Germinal center (tissue), 1 donor: ENCODE data around the gene RBM7.

Source experiments
- DNase-seq: peaks from one replicate; pipeline ENCODE4 v3.0.0; 2012; ENCODE audit warnings: mixed read lengths, low spot score

The RBM7 gene

DNA sequence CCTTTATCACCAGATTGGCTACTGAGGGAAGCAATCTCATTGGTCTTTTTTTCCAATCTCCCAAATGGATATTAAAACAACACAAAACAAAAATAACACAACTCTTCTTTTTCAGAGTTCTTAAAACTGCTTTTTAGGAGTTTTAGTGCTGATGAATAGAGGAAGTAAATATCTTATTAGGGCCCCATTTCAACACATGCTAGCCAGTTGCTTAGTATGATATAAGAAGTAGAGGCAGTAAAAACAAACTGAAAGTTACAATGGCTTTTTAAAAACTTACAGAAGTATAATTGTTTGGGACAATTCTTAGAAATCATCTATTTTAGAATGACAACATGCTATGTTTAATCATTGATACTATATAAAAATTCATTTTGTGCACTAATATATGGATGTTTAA is 3.5 kb upstream of the RBM7 start:
- DNase-seq, result no peak

DNA sequence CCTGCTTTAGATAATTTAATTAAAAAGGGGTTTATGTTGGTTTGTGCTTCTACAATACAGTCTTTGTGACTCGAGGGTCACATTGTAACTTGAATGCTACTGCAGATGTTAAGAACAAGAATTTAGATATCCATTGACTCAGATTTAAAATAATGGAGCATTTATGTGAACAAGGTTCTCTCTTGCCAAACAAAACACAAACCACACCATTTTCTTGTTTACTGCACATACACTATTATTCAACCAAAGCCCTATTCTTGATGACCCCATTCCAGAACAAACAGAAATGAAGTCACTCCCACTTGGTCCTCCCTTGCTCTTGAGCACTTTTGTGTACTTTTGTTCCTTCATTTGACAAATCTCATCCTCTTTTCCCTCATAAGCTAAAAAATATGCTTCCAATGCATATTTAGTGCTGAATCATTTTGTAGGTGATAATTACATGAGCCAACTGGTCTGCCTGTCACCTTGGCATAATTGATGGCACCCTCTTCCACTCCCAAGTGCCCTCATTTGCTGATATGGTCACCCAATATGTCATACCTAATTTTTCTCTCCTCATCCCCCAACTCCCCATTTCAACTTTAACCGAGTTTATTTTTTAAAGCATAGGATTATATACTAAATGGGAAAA is 3.0 kb upstream of the RBM7 start:
- no peak for DNase-seq

DNA sequence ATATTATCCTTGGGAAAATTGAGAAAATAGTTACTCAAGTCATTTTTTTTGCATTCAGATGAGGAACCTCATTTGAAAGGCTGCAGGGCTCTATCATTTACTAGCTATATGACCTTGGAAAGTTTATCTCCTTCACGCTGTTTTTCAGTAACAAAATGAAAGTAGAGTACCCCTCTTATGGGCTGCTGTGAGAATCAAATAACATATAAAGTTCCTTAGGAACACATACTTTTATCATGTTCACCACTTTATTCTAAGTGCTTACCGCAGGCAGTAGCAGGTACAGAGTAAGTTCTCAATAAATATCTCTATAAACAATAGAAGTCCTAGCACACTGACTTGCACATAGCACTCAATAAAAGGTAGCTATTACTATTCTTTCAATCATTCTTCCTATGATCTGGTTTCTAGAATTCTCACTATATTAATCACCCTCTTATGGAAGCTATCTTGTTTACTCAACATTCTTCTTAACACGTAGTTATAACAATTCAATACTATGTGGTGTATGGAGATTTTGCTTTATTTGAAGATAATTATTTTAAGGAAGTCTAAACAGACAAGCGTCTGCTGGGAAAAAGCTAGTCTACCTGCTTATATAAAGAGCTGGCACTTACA is 2.1 kb upstream of the RBM7 start:
- no peak for DNase-seq

DNA sequence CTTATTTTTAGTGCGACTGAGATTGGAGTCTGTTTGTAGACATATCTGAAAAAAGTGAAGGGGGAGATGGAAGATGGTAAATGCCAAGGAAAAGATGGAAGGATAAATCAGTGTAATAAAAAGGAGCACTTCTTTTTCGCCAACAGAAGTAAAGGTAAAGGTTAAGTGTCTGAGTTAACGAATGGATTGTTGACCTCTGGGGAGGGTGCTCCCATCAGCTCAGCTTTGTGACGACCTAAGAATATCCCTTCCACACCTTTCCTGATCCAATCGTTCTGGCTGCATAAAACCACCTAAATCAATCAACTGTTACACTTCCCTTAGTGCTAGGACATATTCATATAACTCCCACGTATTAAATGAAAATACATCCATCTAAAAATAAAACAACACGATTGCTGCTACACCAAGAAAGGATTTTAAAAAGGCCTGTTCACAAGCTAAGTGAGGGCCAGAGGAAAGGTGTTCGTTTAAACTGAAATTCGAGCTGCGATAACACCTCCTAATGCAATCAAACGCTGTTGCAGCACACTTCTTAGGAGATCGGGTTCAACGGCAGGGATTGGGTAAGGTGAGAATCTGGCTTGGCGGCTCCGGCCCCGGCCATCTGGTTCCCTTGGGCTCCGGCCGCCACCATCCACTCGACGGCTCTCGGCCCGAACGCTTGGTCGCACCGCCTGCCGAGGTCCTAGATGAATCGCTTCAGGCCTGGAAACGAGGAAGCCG is 813 bp upstream of the RBM7 start:
- DNase-seq, result no peak

DNA sequence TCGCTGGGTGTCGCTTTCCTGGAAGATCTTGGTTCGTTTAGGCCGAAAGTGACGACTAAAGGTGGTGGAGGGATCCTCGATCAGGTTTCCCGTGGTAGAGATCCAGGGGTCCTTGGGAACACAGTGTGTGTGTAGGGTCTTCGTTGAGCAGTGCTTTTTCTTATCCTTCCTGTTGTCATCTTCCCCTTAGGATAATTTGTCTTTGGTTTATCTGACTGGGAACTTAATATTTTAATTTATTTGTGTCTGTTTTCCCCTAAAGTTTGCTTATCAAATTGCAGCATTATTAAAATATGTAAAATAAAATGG is 403 bp downstream of the RBM7 start:
- DNase-seq, result no peak

DNA sequence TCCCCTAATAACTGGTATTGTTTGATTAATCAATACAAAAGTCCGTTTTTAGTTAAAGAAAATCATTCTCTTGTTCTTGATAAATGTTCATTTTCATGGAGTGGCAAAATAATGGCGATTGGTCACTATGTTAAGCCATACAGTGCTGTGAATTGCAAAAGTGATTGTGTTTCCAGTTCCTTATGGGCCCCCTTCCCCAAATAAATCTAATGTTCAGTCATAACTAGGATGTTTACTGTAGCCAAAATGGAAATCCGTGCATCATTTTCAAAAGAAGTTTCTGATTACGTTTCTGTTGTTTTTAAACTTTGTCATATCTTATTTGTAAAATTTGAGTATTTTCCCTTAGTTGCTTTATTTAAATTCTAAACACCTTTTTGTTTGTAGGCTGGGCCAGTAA is 845 bp downstream of the RBM7 start:
- DNase-seq, result no peak

DNA sequence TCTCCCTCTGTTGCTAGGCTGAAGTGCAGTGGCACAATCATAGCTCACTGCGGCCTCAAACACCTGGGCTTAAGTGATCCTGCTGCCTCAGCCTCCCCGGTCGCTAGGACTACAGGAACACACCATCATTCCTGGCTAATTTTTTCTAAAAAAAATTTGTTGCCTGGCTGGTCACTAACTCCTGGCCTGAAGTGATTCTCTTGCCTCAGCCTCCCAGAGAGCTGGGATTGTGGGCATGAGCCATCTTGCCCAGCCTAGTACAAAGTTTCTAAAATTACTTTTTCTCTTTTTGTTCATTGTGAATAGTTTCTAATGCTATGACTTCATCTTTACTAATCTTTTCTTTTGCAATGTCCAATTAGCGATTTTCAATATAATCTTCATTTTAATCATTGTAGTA is 12.5 kb downstream of the RBM7 start:
- no peak for DNase-seq

DNA sequence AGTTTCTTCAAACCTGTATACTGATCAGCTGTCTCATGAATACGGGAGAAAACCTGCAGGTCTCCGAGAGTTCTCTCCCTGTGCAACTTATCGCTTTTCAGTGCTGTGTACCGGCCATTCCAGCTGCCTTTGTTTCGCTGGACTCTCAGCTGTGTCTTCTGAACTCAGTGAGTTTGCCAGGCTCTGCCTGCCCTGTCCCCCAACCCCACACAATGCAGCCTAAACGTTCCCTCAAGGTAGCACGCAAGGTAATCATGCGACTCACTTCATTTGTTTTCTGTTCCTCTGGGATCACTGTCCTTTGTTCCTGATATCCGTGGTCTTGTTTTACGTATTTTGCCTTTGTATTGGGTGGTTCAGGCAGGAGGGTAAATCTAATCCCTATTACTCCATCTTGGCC is 13.5 kb downstream of the RBM7 start:
- no peak for DNase-seq

DNA sequence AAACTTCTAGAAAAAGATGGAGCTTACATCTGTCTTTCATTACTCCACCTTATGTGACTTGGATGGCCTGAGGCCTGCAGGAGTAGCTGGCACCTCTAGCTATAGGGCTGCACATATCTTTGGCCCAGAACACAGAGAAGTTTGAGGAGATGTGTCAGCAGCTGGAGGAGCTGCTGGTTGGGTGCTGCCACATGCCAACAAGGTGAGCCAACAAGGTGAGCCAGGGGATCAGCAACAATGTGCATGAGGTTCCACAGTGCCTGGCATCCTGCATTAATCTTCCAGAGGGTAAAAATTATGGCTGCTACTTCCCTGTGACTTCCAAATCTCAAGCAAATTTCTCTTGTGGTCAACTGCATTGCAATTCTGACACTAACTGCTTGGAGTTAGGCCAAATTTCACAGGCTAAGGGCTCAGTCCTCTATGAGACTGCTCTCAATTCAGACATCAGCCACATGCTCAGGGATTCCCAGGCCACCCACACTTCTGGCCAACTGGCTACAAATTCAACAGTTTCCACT is 16.0 kb downstream of the RBM7 start:
- no peak for DNase-seq

DNA sequence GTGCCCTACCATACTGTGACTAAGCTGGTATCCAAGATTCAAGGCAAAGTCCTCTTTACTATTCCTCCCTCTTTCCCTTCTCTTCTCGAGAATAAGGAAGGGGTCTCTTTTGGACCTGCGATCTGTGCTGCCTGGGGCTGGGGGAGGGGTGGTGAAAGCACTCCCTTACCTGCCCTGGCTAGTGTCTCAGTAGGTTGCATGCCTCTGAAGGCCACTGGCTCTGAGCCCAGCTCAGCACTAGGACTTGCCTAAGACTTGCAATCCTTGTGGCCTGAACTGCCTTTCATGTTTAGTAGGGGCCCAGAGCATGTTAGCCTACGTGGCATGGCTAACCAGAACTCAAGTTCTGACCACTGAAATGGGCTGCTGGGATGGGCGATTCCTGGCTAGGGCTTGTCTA is 25.8 kb downstream of the RBM7 start:
- DNase-seq, result no peak

DNA sequence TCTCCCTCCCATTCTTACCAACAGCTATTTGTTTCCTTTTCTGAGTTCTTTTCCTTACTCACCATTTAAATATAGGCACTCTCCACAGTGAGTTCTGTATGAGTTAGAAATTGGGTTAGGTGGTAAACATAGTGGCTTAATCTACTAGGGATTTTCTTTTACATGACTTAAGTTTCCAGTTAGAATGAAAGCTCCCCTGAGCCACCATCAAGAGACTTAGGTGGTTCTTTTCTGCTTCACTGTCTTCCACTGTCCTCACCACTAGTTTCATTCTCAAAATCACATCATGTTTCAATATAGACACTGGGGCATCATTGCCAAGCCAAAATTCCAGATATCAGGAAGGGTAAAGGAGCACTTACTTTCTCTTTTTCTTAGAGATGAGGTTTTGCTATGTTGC is 29.8 kb downstream of the RBM7 start:
- DNase-seq, result no peak

DNA sequence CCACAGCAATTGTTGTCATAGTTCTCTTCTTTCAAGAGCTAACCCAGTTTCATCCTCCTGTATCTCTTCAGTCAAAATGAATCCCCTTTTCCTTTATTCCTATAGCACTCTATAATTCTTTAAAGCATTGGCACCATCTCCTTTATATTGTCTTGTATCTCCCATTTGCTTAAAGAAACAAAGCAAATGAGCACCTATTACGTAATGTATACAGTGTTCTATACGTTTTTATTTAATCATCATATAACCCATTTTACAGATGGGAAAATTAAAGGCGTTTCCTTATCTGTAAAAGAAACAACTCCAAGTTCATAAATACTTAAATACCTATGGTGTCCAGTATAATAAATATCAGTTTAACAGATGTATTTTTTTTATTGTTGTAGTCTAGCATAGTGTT is 32.4 kb downstream of the RBM7 start:
- no peak for DNase-seq

DNA sequence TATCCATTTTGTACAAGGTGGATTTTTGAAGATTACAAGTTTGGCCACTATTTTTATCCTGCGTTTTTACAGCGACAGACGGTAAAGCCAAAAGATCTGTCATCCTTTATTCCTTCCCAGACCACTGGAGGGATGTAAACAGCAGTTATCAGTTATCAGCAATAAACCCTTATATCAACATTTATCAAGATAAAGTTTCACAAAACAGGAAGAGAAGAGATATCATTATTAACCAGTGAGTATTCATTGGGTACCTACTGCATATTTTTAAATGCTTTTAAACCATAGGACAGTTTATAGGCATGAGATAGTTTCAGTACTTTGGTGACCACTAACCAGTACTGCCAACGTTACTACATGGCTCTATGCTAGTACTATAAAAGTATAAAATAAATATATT is 32.9 kb downstream of the RBM7 start:
- DNase-seq, result no peak

DNA sequence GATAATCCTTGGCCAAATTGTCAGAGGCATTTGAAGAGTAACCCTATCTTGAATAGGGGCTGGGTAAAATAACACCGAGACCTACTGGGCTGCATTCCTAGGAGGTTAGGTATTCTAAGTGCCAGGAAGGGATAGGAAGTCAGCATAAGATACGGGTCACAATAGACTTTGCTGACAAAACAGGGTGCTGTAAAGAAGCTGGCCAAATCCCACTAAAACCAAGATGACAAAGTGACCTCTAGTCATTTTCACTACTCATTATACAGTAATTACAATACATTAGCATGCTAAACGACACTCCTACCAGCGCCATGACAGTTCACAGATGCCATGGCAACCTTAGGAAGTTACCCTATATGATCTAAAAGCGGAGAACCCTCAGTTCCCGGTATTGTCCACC is 37.8 kb downstream of the RBM7 start:
- DNase-seq, result no peak

DNA sequence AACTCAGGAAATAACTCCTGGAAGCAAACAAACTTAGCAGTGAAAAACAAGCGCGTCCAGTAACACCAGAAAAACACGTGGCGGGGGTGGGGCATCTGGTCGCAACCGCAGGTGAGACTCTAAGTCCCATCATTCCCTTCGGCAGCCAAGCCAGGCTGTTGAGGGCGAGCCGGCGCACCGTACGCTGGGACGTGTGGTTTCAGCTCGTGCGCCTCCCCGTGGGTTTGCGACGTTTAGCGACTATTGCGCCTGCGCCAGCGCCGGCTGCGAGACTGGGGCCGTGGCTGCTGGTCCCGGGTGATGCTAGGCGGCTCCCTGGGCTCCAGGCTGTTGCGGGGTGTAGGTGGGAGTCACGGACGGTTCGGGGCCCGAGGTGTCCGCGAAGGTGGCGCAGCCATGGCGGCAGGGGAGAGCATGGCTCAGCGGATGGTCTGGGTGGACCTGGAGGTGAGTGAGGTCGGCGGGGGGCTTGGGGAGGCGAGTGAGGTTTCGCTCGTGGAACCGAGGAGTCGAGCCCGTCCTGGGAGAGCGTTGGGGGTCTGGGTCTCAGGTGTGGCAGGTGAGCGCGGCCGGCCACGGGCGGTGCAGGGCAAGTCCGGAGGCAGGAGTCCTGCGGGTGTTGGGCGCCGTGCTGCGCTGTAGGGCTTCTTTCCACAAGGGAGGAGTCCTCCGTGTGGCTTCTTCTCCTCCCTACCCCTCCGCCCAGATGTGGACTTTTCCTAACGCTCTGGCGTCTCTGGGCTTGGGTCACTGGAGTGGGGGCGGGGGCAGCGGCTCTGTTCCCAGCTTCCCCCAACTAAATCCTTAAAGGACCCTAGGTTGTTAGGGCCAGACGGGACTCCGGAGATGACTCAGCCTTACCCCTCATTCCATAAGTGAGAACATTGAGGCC is 39.0 kb downstream of the RBM7 start, which contains the start of gene REXO2:
REXO2 (plus strand) TSS at position 239 of the 892 bp plus-strand sequence; CDS start at position 301, 62 bp downstream.
- DNase-seq, result peak; percentile 95

DNA sequence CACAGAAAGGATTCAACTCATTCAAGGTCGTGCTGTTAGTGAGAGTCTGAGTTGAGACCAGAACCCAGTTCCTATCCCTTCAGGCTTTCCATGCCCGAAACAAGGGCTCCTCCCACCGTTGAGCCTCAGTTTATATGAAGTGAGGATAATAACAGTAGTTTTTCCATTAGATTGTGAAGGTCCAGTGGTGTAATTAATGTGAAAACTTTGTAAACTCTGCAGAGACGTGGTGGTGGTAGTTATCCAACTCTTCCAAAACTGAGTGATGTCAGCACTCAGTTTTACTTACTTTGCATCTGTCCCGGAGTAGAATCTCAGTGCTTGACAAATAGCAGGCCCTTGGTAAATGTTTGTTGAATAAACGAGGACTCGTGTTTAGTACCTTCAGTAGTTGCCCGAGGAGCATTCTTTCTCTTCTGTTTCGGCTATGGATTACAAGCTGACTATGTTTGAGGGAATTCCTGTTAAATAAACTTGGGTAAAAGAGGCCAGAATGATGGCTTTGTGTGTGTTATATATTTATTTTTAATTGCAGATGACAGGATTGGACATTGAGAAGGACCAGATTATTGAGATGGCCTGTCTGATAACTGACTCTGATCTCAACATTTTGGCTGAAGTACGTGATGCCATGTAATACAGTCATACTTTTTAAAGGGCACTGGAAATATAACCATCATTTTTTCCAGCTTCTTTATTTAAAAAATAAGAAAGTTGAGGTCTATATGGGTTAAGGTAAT is 39.8 kb downstream of the RBM7 start:
- DNase-seq, result no peak

DNA sequence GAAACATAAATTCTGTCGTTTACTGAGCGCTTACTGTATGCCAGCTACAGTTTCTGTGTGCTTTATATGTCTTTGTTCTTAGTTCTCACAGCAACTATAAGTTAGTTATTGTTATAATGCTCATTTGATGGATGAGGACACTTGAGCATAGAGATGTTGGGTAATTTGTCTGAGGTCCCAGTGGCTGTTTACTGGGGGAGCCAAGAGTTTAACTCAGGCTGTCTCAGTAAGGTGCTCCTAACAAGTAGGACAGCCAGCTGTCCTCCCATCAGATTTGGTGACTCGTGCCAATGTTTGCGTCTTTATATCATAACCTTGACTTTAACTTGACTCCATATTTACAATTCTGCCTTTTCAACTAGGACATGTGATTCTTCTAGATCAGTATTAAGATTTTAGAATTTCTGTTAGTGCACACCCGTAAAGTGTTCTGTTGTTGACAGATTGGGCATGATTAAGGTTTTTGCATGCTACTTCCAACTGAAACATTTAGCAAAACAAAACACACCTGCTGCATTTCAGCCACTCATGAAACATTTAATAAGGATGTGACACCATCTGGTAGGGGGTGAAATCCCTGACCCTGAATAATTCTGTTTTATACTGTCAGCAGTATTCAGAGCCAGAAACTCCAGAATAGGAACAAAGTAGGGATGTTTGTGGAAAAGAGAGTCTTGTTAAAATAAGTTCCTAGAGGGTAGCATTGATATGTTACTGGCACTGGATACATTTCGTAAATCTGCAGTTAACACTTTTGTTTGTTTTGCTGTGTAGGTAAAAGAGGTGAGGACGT is 40.7 kb downstream of the RBM7 start:
- no peak for DNase-seq

DNA sequence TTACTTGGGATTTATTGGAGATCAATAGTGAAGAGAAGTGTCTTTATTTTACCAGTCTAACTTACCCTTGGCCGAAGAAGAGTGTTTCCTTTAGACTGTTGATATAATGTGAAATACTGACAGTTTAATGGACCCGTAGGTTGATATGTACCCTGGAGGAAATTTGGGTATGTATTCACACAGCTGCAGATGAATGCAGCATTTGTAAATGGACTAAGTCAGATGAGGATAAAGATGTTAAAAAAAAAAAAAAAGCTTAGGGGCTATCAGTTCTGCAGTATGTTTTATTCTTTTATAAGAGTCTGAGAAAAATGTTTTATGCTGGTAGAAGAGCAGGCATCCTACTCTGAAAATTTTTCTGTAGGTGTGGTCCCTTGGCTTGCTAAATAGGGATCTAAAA is 41.5 kb downstream of the RBM7 start:
- no peak for DNase-seq

DNA sequence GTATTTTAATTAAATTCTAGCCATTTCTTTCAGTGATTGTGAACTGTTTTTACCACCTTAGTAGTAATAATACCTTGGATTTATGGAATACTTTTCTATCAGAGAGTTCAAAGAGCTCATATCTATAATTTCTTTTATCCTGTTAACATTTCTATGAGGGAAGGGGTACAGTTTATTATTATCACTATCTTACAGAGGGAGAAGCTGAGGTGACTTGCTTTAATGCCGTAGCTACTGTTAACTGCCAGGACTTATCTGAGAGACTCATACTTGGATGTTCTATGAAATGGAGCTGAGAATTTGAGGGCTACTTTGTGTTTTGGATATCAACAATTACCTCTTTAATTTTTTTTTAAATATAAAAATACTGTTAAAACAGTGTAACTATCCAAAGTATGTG is 42.1 kb downstream of the RBM7 start:
- DNase-seq, result no peak

DNA sequence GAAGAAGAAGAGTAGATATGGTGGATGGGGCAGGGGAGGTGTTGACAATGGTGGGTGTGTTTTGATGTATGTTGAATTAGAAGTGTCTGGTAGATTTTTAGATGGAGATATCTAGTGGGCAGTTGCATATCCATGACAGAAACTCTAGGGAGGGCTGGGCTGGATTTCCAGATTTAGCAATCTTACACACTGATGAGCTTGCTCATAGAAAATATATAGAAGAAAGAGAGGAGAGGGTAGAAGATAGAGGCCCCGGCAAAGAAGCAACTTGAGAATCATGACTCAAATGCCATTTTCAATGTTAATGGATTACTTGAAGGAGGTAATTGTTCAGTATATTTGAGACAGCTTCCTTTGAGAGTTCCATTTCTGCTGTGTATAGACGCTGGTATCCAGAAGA is 47.0 kb downstream of the RBM7 start:
- DNase-seq, result no peak

DNA sequence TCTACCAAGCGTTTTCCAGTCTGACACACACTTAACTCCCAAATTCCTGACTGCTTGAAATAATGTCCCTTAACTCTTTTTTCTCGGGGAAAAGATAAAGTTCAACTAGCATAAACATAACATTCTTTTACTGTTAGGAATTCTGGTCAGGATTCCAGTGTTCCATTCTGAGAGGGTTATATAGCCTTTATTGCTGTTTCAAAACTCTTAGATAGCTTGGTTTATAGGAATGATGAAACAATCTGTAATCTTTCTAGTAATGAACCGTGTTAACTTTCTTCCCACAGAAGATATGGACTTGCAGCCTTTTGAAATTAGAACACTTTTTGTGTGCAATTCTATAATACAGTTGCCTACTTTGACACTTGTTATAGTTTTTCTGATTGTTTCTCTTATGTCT is 47.4 kb downstream of the RBM7 start:
- no peak for DNase-seq
